NCI-H146 (cell line): ENCODE data around the gene ZNF124.
A peak's percentile ranks its signal among the peaks of the same experiment; 100 is the strongest.
"Not testable (repeated sequence)": the region's sequence is repeated elsewhere in the genome, so short reads cannot be mapped to it uniquely, and the experiment has no call there.

ENCODE experiments used
- DNase-seq: peaks from one replicate; lab custom pipeline; 2025; lab: John Stamatoyannopoulos, UW

ZNF124 gene

DNA sequence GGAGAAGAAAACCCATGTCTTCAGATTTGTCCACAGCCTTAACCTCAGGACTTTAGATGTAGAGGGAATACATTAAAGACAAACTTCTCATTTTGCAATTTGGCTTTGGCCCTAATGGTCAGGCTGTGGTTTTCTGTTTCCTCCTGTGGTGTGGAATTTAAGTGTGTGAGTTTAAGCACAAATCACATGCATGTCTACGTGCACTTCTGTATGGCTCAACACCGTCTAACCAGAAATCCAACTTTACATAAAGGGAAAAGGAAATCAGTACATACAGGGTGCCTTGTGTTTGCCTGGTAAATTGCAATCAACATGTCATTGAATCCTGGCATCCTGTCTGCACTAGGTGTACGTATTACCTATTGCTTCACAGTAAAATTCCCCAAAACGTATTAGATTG lies 1.2 kb upstream of the ZNF124 start:
- DNase-seq, result no peak

DNA sequence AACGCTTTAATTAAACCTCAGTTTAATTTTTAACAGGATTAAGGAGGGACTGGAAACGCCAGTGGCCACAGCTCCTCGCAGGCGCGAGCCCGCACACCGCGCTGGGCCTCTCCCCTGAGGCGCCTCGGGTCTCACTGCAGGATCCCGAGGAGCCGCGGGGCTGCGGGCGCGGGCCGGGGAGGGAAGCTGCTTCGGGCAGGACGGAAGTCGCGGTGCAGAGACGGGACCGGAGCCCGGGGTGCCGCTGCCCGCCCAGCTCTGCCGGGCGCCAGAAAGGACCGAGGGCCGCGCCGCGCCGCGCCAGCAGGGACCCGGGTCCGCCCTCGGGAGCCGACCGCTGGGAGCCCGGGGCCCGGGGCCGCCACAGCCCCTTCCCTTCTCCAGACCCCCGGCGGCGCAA lies 377 bp downstream of the ZNF124 start:
- not testable (repeated sequence) for DNase-seq

GRCh38 chr1:247165674-247166073 lies 6.1 kb downstream of the ZNF124 start:
- DNase-seq, result no peak

- DNase-seq, result no peak
These were observed 7.1 kb downstream of the ZNF124 start for GRCh38 chr1:247164694-247165093.

DNA sequence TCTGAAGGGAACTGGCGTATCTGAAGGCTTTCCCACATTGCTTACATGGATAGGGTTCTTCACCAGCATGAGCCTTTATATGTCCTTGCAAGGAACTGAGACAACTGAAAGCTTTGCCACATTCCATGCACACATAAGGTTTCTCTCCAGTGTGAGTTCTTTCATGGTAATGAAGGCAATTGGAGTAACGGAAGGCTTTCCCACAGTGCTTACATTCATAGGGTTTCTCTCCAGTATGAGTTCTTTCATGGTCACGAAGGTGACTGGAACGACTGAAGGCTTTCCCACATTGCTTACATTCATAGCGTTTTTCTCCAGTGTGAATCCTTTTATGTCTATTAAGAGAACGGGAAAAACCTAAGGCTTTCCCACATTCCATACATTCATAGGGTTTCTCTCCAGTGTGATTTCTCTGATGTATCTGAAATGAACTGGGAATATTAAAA lies 15.0 kb downstream of the ZNF124 start:
- DNase-seq, result no peak

- no peak for DNase-seq
These were observed 24.0 kb downstream of the ZNF124 start for GRCh38 chr1:247147781-247148180.

DNA sequence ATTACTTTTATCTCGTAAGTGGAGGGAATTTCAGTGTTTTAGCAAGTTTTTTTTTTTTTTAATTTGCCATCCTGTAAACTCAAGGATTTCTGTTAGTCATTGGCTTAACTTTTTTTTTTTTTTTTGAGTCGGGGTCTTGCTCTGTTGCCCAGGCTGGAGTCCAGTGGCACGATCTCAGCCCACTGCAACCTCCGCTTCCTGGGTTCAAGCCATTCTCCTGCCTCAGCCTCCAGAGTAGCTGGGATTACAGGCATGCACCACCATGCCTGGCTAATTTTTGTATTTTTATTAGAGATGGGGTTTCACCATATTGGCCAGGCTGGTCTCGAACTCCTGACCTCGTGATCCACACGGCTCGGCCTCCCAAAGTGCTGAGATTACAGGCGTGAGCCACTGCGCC lies 24.7 kb downstream of the ZNF124 start:
- DNase-seq, result not testable (repeated sequence)

- no peak for DNase-seq
These were observed 25.1 kb downstream of the ZNF124 start for GRCh38 chr1:247146671-247147070.

- DNase-seq, result no peak
These were observed 26.5 kb downstream of the ZNF124 start for GRCh38 chr1:247145279-247145678.

- not testable (repeated sequence) for DNase-seq
These were observed 32.3 kb downstream of the ZNF124 start for GRCh38 chr1:247139557-247139956.

- DNase-seq, result no peak
These were observed 40.6 kb downstream of the ZNF124 start for GRCh38 chr1:247131236-247131635.

DNA sequence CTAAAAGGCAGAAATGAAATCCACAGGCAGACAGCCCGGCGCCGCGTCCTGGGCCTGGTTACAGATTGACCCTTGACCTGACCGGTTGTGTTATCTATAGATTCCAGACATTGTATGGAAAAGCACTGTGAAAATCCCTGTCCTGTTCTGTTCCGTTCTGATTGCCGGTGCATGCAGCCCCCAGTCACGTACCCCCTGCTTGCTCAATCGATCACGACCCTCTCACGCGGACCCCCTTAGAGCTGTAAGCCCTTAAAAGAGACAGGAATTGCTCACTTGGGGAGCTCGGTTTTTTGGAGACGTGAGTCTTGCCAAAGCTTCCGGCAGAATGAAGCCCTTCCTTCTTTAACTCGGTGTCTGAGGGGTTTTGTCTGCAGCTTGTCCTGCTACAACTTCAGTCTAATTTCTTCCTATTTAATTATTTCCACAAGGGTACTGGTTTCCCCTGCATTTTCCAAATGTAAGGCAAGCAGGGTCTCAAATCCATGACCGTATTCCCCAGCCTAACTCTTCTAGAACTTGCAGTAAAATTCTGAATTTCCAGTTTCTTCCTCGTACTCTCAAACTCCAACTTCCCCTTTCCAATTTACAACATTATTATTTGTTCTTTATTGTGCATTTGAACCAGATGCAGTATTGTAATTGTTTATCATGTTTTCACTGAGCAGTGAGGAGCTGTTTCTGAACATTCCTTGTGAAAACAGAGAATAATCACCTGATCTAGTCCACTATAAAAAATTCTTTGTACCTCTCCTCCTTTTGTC lies 44.1 kb downstream of the ZNF124 start:
- not testable (repeated sequence) for DNase-seq

DNA sequence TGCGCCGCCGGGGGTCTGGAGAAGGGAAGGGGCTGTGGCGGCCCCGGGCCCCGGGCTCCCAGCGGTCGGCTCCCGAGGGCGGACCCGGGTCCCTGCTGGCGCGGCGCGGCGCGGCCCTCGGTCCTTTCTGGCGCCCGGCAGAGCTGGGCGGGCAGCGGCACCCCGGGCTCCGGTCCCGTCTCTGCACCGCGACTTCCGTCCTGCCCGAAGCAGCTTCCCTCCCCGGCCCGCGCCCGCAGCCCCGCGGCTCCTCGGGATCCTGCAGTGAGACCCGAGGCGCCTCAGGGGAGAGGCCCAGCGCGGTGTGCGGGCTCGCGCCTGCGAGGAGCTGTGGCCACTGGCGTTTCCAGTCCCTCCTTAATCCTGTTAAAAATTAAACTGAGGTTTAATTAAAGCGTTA lies 45.2 kb downstream of the ZNF124 start:
- not testable (repeated sequence) for DNase-seq

- not testable (repeated sequence) for DNase-seq
These were observed 45.7 kb downstream of the ZNF124 start for GRCh38 chr1:247126166-247126565.

- DNase-seq, result no peak
These were observed 50.4 kb downstream of the ZNF124 start for GRCh38 chr1:247121382-247121781.

GRCh38 chr1:247120408-247120668 lies 51.5 kb downstream of the ZNF124 start:
- not testable (repeated sequence) for DNase-seq

DNA sequence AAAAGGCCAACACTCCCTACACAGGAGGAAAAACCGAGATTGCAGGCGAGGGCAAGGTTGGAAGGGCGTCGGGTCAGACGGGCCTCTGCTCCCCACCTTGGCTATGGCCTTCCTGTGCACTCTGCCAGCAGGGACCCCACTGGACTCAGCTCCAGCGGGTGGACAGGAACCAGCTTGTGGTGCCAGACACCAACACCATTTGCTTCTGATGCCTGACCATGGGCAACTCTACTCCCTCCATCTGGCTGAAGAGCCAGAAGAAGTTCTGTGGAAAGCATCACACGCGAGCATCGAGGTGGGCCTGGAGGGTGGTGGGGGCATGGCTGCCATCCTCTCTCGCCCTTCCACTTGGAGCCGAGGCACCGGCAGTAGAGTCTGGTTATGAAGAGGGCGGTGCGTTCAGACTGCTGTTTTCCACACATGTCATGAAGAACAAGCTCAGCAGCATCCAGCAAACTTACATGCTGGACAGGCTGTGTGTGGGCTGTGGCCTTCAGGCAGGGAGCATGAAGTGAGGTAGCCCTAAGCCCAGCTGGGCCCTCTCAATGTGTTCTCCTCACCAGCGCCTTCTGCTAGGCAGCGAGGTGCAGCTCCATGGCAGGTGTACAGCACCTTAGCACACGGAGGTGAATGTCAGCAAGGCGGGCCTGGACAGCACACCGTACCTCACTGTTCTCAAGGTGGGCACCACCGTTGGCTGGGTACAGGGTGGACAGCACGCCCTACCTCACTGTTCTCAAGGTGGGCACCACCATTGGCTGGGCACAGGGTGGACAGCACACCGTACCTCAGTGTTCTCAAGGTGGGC lies 52.0 kb downstream of the ZNF124 start:
- DNase-seq, result no peak

GRCh38 chr1:247118946-247119446 lies 52.8 kb downstream of the ZNF124 start:
- DNase-seq, result peak; percentile 75

GRCh38 chr1:247115545-247115944 lies 56.3 kb downstream of the ZNF124 start:
- no peak for DNase-seq

DNA sequence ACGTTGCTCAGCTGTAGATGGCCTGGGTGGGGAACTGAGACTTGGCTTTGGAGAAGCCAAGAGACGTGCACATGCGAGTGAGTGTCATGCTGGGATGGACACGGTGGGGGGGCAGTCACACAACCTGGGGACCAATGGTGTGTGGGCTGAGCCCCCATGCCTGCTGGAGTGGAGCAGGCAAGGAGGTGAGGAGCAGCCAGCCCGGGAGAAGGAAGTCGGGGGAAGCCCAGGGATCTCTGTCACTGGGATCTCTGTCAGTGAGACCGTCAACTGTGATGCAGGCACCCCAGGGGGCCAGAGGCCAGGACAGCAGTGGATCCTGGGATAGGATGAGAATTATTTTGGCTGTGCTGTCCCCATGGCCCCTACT lies 56.7 kb downstream of the ZNF124 start:
- no peak for DNase-seq

DNA sequence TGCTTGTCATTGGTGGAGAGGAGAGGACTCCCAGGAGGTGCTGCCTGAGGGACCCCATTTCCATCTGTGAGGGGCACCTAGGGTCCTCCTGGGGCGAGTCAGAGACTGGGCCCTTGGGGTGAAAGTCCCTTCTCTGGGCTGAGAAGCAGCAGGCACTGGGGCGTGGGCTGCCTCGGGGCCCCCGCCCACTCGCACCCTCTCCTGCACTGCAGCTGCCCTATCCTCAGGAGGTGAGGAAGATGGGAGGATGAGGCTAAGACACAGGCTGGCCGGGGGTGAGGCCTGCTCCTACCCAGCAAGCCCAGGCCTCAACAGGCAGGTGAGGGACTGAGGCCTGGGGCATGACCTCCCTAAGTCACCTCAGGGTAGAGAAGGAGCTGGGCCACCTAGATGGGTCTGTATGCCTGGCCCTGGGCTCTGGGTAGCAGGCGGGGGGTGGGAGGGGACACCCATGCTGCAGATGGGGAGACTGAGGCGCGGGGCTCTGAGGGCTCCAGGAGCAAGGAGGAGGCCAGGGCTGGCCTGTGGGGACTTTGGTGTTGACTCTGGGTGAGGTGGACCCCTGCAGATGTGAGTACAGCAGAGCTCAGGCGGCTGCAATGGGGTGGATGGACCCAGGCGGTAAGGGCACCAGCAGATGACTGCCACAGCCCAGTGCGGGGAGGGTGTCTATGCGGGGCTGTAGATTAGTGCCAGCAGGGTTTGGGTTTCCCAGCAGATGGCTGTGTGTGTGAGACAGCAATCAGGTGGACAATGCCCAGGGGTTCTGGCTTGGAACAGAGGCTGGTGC lies 57.3 kb downstream of the ZNF124 start:
- DNase-seq, result peak; percentile 17

DNA sequence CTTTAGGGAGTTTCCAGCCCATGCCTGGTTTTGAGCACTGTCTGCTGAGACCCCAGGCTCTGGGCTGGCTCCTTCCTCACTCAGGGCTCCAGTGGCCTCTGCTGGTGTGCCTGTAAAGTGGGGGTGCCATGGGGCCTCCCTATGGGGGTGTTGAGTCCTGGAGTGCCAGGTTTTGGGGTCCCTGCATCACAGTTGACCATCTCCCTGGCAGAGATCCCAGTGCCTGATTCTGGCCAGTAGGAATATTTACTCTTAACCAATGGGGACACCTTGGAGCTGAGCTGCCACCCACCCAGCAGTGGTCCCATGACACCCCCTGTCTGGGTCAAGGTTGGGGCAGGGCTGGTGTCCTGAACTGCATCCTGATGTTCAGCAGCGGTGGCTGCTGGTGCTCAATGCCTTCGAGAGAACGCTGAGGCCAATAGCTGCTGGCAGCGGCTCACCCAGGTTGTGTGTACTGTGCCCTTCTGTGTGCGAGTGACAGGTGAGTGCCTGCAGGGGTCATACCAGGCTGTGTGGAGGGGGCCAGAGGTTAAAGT lies 58.0 kb downstream of the ZNF124 start:
- DNase-seq, result no peak
